Measurements from ENCODE around the gene CAMK1D. TPM values are rescaled to one million over a fixed set of nuclear protein-coding genes. Genes with fewer than 3 reads are reported as not detected.

The CAMK1D gene
- polyA plus RNA-seq, 1 of the 3 experiments (the other 2 are of a cell fraction): 4.1 TPM

DNA sequence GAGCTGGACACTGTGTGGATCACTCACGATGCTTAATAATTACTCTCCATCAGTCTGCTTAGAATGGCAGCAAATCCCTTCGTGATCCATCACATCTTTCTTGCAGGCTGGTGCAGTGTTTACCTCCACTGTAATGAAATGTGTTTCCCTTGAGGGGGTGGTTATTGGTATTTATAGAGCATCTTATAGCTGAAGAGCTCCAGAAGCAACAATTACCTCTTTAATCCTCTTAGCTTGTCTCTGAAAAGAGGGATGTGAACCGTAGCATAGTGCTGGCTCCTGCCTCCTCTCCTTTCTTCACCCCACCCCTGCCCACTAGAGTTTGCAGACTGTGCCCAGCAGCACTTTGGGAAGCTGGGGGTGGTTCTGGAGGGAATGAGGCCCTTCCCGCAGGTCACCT lies 132.6 kb downstream of the CAMK1D start:
- no peak for DNase-seq
- H3K27ac ChIP-seq (ENCODE audit: low read depth in 2 of 2, low read length in 1 of 2): no peak overlapping the region
- POLR2A ChIA-PET: no interaction called here

DNA sequence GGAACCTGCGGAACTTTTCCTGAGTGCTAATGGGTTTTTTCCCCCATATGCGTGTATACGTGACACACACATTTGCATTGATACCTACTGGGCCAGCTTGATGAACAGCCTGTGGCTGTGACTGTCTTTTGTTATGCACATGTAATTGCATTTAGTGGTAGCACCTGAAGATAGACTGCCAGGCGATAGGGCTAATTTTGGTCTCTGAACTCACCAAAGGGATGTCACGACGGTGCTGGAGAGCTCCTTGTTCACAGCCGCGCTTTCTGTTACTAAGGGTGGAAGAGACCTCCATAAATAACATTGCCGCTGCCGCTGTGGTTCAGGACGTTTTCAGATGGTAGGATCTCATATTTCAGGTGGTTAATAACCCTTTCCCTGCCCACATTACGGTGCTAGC lies 133.2 kb downstream of the CAMK1D start:
- H3K9me2 ChIP-seq: no peaks in the 10 kb centered on the region
- no peak overlapping the region for H3K9ac ChIP-seq
- no peak overlapping the region for H2AFZ ChIP-seq (ENCODE audit: low read depth)
- no peak overlapping the region for H3K4me3 ChIP-seq (ENCODE audit: low read depth in 2 of 2, low read length in 1 of 2)
- POLR2A ChIA-PET: no interaction called here
- 88% methylated on average over 12 of the region's 12 CpGs for WGBS (ENCODE audit: low lambda C conversion rate)
- H3K4me2 ChIP-seq: no peak overlapping the region
- no peaks in the 10 kb centered on the region for H3K9me3 ChIP-seq
- no peaks in the 10 kb centered on the region for H3K79me2 ChIP-seq (ENCODE audit: insufficient read depth)
- H3K27ac ChIP-seq (ENCODE audit: low read depth in 2 of 2, low read length in 1 of 2): no peak overlapping the region
- H3F3A ChIP-seq (replicated peaks; ENCODE audit: insufficient read depth): no peaks in the 10 kb centered on the region
- no peaks in the 10 kb centered on the region for H3K27me3 ChIP-seq (ENCODE audit: insufficient read depth)
- H3K36me3 ChIP-seq (replicated peaks in 1 of 2; ENCODE audit: control insufficient read depth in 1 of 2, insufficient read depth in 2 of 2, low read length in 1 of 2): no peaks in the 10 kb centered on the region
- CTCF ChIA-PET: interaction anchor here (0.6 to 1.4 kb wide), 2 partner anchors 13 to 167 kb away, joined by 3 read pairs; no protein-coding TSS in a partner anchor
- no peaks in the 10 kb centered on the region; a peak in 1 of 4 replicates for H3K4me1 ChIP-seq (ENCODE audit: control insufficient read depth in 1 of 2, insufficient read depth in 2 of 2, low read depth in 1 of 2, low read length in 1 of 2)
- no peak for DNase-seq
- TF ChIP-seq TCF12 (IDR thresholded peaks at IDR 0.05) (no peak), SIN3A (IDR thresholded peaks at IDR 0.05; ENCODE audit: borderline replicate concordance, low read depth, low read length) (no peak)
- TF ChIP-seq, protein P1, sequence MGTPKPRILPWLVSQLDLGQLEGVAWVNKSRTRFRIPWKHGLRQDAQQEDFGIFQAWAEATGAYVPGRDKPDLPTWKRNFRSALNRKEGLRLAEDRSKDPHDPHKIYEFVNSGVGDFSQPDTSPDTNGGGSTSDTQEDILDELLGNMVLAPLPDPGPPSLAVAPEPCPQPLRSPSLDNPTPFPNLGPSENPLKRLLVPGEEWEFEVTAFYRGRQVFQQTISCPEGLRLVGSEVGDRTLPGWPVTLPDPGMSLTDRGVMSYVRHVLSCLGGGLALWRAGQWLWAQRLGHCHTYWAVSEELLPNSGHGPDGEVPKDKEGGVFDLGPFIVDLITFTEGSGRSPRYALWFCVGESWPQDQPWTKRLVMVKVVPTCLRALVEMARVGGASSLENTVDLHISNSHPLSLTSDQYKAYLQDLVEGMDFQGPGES (IDR thresholded peaks at IDR 0.05; ENCODE audit: low read depth, low read length): no peak
- no peaks in the 10 kb centered on the region for H4K20me1 ChIP-seq (ENCODE audit: insufficient read depth)

More for the DNA sequence above, 132.6 kb downstream of the CAMK1D start:
- Histone ChIP-seq H3K4me1 (ENCODE audit: control insufficient read depth in 1 of 2, insufficient read depth in 2 of 2, low read depth in 1 of 2, low read length in 1 of 2) (no peaks in the 10 kb centered on the region; a peak in 1 of 4 replicates), H3K36me3 (replicated peaks in 1 of 2; ENCODE audit: control insufficient read depth in 1 of 2, insufficient read depth in 2 of 2, low read length in 1 of 2) (no peaks in the 10 kb centered on the region), H3K9me2 (no peaks in the 10 kb centered on the region), H3K4me3 (ENCODE audit: low read depth in 2 of 2, low read length in 1 of 2) (no peak overlapping the region), H2AFZ (ENCODE audit: low read depth) (no peak overlapping the region), H3K9me3 (no peaks in the 10 kb centered on the region), H3K79me2 (ENCODE audit: insufficient read depth) (no peaks in the 10 kb centered on the region), H3F3A (replicated peaks; ENCODE audit: insufficient read depth) (no peaks in the 10 kb centered on the region), H3K27me3 (ENCODE audit: insufficient read depth) (no peaks in the 10 kb centered on the region), H3K9ac (no peak overlapping the region), H3K4me2 (no peak overlapping the region), H4K20me1 (ENCODE audit: insufficient read depth) (no peaks in the 10 kb centered on the region)
- WGBS (ENCODE audit: low lambda C conversion rate): 82% methylated on average over 4 of the region's 4 CpGs
- CTCF ChIA-PET: no interaction called here
- no peak for TF ChIP-seq ELF1 (IDR thresholded peaks at IDR 0.05)
- TF ChIP-seq RXRA (IDR thresholded peaks at IDR 0.05; ENCODE audit: borderline replicate concordance, low read depth): no peak
- no peak for TF ChIP-seq FOXJ3 (CRISPR knock-in tag; IDR thresholded peaks at IDR 0.05)
- TF ChIP-seq, protein P2, sequence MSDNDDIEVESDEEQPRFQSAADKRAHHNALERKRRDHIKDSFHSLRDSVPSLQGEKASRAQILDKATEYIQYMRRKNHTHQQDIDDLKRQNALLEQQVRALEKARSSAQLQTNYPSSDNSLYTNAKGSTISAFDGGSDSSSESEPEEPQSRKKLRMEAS (IDR thresholded peaks at IDR 0.05; ENCODE audit: low read depth): no peak
- TF ChIP-seq RAD21 (IDR thresholded peaks at IDR 0.05; ENCODE audit: low read length): no peak
- no peak for TF ChIP-seq SMC3 (IDR thresholded peaks at IDR 0.05; ENCODE audit: low read depth, low read length)
- TF ChIP-seq, protein P3, sequence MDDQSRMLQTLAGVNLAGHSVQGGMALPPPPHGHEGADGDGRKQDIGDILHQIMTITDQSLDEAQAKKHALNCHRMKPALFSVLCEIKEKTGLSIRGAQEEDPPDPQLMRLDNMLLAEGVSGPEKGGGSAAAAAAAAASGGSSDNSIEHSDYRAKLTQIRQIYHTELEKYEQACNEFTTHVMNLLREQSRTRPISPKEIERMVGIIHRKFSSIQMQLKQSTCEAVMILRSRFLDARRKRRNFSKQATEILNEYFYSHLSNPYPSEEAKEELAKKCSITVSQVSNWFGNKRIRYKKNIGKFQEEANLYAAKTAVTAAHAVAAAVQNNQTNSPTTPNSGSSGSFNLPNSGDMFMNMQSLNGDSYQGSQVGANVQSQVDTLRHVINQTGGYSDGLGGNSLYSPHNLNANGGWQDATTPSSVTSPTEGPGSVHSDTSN (IDR thresholded peaks at IDR 0.05): no peak
- no peak for TF ChIP-seq GABPA (IDR thresholded peaks at IDR 0.05; ENCODE audit: low read depth)
- no peak for TF ChIP-seq YY1 (IDR thresholded peaks at IDR 0.05; ENCODE audit: low read depth)
- no peak for TF ChIP-seq TEAD4 (IDR thresholded peaks at IDR 0.05; ENCODE audit: borderline replicate concordance, insufficient read depth)
- TF ChIP-seq NFIC (IDR thresholded peaks at IDR 0.05; ENCODE audit: borderline replicate concordance): no peak
- TF ChIP-seq, protein P4, sequence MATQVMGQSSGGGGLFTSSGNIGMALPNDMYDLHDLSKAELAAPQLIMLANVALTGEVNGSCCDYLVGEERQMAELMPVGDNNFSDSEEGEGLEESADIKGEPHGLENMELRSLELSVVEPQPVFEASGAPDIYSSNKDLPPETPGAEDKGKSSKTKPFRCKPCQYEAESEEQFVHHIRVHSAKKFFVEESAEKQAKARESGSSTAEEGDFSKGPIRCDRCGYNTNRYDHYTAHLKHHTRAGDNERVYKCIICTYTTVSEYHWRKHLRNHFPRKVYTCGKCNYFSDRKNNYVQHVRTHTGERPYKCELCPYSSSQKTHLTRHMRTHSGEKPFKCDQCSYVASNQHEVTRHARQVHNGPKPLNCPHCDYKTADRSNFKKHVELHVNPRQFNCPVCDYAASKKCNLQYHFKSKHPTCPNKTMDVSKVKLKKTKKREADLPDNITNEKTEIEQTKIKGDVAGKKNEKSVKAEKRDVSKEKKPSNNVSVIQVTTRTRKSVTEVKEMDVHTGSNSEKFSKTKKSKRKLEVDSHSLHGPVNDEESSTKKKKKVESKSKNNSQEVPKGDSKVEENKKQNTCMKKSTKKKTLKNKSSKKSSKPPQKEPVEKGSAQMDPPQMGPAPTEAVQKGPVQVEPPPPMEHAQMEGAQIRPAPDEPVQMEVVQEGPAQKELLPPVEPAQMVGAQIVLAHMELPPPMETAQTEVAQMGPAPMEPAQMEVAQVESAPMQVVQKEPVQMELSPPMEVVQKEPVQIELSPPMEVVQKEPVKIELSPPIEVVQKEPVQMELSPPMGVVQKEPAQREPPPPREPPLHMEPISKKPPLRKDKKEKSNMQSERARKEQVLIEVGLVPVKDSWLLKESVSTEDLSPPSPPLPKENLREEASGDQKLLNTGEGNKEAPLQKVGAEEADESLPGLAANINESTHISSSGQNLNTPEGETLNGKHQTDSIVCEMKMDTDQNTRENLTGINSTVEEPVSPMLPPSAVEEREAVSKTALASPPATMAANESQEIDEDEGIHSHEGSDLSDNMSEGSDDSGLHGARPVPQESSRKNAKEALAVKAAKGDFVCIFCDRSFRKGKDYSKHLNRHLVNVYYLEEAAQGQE (IDR thresholded peaks at IDR 0.05; ENCODE audit: low read depth, low read length): no peak
- no peak for TF ChIP-seq TAF1 (IDR thresholded peaks at IDR 0.05; ENCODE audit: borderline replicate concordance, low read depth, low read length)
- no peak for TF ChIP-seq RCOR1 (IDR thresholded peaks at IDR 0.05; ENCODE audit: low read length)
- TF ChIP-seq SIN3A (IDR thresholded peaks at IDR 0.05; ENCODE audit: borderline replicate concordance, low read depth, low read length): no peak

Data from SK-N-SH (cell line).